Thyroid gland (tissue), 4 donors: Measurements from ENCODE around the gene PTPRG.

Source experiments
- CTCF ChIP-seq, 6 experiments: fragments of 200-600 bp in 3 of 6; fragments of 450-650 bp in 3 of 6; sonication (generic) in 3 of 6; IDR thresholded peaks; one replicate each; pipeline ENCODE4 v1.5.1; 2016 to 2019; ENCODE audit warnings: antibody characterized with exemption in 6 of 6, mild to moderate bottlenecking in 2 of 6, inconsistent platforms in 1 of 6, moderate library complexity in 1 of 6
- POLR2A ChIP-seq, 2 donors: fragments of 450-650 bp; IDR thresholded peaks; one replicate each; pipeline ENCODE4 v1.6.1; 2017; ENCODE audit warnings: antibody characterized with exemption in 2 of 2, mild to moderate bottlenecking in 2 of 2, moderate library complexity in 1 of 2

GRCh38 chr3:61730577-61731231 is 169.3 kb downstream of the PTPRG start:
- TF ChIP-seq CTCF (IDR thresholded peaks at IDR 0.05), result no peak
- TF ChIP-seq POLR2A (IDR thresholded peaks at IDR 0.05), result no peak
